Femur (tissue), 1 donor: ENCODE measurements around the gene PDE1C.
A peak's percentile ranks its signal among the peaks of the same experiment; 100 is the strongest.
"Not testable (repeated sequence)": the region's sequence is repeated elsewhere in the genome, so short reads cannot be mapped to it uniquely, and the experiment has no call there.

ENCODE experiments used
- DNase-seq: peaks from one replicate; pipeline ENCODE4 v3.0.0-alpha.2; 2017

Gene PDE1C

GRCh38 chr7:32070406-32071360 is at the start of gene PDE1C:
PDE1C (minus strand) TSS chr7:32070407.
- peak; percentile 24 for DNase-seq

GRCh38 chr7:32119790-32120196 is 49.6 kb upstream of the PDE1C start:
- no peak for DNase-seq

DNA sequence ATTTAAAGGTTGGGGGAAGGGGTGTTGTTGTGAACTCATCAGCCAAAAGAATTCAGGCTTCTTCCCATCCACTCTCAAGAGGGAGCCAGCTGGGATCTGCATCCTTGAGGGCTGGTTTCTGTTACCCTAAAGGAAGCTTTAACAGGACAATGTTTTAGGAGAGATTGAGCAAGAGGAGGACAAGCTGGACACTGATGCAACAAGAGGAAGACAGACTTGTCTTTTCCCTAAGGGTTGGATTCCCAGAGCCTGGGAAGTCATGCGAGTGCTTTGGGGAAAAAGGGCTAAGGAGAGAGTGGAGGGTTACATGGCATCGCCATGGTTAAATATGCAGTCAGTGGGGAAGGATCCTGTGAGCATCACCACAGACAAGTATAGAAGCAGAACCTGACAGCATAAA is 47.6 kb upstream of the PDE1C start:
- DNase-seq: no peak

GRCh38 chr7:32116436-32116835 is 46.2 kb upstream of the PDE1C start:
- no peak for DNase-seq

DNA sequence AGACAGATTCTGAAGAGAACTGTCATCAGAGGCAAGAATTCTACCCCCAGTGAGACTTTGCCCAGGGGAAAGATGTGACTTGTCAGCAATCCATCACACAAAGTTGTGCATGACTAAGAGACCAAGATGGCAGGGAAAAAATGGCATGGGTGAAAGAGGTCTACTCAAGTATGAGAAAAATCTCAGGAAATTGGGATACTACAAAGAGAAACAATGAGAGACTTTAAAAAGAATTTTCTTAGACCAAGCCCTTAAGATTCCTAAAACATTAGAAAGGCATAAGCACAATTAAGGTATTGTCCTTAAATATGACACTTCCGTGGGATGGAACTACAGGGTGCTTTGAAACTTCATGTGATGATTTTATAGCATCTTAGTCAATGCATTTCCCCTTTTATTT is 45.6 kb upstream of the PDE1C start:
- no peak for DNase-seq

GRCh38 chr7:32108651-32109050 is 38.4 kb upstream of the PDE1C start:
- DNase-seq: no peak

DNA sequence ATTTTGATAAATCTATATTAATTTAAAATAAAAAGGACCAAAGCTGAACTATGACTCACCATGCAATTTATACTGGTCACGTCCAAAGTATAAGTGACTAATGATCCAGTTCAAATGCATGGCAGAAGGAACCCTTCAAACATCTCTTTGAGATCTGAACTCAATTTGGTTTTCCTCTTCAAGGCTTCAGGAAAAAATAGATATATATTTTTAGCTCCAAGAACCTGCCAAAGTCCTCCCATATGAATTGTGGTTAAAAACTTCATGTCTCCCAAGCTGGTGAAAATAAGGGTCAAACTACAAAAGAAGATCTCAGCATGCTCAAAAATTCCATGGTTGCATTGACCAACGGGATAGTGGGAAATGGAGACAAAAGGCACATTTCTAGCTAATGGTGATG is 34.6 kb upstream of the PDE1C start:
- DNase-seq: no peak

GRCh38 chr7:32103361-32103760 is 33.2 kb upstream of the PDE1C start:
- no peak for DNase-seq

GRCh38 chr7:32102432-32102873 is 32.2 kb upstream of the PDE1C start:
- no peak for DNase-seq

DNA sequence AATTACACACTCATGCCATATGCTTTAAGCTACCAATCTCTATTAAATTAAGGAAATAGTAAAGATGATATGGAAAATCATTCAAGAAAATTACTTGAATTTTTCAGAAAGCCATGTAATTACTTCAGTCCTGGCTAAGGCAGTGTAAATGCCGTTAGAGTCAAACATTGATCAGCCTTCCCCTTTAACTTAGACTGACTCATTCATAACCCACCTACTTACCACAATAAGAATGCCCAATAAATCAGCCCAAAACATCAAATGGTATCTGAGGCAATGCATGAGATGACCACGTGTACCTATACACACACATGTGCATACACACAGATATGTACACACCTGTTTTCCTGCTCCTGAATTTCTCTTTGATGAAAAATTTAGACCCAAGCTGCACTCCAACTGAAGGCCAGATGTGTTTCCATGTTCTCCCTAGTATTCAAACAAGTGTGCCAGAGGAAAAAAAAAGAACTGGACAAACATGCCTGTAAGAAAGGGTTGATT is 30.2 kb upstream of the PDE1C start:
- no peak for DNase-seq

DNA sequence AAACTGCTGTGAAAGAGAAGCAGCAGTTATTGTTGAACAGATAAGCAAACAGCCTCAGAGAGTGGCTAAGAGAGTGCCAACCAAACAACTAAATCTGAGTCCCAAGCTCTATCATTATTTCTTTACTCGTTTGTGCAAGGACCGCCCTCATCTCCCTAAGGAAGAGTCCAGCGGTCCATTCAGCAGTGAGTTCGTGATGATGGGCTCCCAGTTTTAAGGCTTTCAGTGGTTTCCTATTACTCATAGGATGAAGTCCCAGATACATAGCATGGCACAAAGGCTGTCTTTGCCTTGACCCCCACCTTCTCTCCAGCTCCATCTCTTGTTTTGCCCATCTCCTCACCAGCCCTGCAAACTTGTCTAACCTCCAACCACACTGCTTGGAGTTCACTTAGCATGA is 24.3 kb upstream of the PDE1C start:
- no peak for DNase-seq

- DNase-seq: no peak
These were observed 23.5 kb upstream of the PDE1C start for GRCh38 chr7:32093415-32094408.

DNA sequence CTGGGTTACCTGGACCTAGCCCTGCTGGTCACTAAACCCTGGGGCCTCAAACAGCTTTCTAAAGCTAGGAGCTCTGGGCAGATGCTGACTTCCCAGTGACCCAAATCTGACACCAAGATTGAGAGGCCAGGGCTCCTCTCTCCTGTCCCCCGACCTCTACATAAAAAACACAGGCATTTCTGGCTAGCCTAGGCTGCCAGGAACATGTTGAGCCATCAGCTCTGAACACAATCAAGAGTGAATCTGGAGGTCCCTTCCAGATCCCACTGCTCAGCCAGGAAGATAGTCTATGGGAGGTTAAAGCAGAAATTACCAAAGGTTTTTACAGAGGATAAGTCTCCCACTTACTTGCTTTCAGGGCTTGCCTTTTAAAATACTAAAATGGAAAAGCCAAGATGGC is 22.1 kb upstream of the PDE1C start:
- no peak for DNase-seq

DNA sequence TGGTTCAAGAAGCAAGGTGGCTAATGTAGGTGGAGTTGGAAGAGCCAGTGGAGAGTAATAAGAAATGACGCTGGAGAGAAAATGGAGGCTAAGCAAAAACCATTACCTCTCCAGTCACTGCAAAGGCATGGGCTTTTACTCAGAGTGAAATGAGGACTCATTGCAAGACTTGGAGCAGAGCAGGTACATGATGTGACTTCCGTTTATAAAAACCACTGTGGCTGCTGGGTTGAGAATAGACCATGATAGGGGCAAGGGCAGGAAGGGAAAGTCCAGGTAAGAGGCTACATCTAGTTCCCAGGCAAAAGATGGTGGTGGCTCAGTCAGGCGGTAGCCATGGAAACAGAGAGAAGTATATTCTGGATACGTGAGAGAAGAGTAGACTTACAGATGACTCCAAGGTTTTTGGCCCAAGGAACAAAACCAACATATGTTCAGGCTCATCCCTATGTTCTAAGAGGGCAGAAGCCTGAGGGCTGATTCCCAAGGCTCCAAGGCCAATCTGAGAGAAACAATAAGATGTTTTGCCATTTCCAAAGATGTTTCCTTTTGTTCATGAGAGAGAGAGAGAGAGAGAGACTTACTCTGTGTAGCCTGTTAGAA is 21.5 kb upstream of the PDE1C start:
- no peak for DNase-seq

- DNase-seq: no peak
These were observed 19.5 kb upstream of the PDE1C start for GRCh38 chr7:32089678-32090077.

- DNase-seq: no peak
These were observed 19.0 kb upstream of the PDE1C start for GRCh38 chr7:32089256-32089655.

DNA sequence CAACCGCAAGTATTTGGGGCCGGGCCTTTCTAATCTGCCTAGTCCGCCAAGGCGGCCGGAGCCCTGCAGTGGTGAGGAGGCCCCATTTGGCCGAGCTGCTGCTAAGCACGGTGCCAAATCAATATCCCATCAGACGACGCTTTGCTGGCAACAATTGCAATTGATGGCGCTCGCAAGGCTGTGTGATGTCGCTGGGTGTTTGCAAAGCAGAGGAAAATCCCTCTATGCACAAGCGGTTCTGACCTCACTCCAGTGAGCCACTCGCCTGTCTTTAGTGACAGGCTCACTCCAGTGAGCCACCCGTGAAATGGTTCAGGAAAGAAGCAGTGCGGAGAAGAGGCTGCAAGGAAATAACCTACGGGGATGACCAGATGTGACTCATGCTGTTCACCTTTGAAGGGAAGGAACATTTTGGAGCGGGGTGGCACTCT is 18.3 kb upstream of the PDE1C start:
- DNase-seq: no peak

GRCh38 chr7:32079510-32079909 is 9.3 kb upstream of the PDE1C start:
- DNase-seq: no peak

GRCh38 chr7:32078824-32079223 is 8.6 kb upstream of the PDE1C start:
- DNase-seq: no peak

- DNase-seq: no peak
These were observed 7.6 kb upstream of the PDE1C start for GRCh38 chr7:32077806-32078205.

DNA sequence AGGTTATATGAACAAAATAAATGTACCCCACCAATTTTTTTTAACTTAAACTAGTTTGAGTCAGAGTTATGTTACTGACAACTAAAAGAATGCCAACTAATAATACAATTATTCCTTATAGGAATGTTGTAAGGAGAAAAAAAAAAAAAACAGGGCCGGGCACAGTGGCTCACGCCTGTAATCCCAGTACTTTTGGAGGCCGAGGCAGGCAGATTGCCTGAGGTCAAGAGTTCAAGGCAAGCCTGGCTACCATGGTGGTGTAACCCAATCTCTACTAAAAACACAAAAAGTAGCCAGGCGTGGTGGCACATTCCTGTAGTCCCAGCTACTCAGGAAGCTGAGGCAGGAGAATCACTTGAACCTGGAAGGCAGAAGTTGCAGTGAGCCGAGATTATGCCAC is 6.6 kb upstream of the PDE1C start:
- not testable (repeated sequence) for DNase-seq

DNA sequence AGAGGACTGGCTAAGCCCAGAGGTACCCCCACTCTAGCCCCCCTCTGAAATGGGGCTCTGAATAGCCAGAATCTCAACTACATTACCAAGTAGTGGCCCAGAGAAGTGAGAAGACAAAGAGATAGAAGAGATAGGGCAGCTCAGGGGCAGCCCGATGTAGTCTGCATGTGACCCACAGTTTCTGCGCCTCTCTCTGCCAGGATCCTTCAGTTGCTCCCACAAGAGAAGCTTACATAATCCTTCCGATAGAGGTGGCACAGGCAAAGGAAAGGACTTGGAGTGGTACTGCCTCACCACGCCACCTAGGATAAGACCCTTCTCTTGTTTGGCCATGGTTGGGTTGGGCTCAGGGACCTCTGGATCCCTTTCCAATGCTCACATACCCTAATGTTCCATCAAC is 5.4 kb upstream of the PDE1C start:
- no peak for DNase-seq
